Measurements from ENCODE around the gene TRAPPC12. TPM values are rescaled to one million over a fixed set of nuclear protein-coding genes. Genes with fewer than 3 reads are reported as not detected.

The TRAPPC12 gene
- total RNA-seq, 1 experiment from 2014 or later: 52.9 TPM

DNA sequence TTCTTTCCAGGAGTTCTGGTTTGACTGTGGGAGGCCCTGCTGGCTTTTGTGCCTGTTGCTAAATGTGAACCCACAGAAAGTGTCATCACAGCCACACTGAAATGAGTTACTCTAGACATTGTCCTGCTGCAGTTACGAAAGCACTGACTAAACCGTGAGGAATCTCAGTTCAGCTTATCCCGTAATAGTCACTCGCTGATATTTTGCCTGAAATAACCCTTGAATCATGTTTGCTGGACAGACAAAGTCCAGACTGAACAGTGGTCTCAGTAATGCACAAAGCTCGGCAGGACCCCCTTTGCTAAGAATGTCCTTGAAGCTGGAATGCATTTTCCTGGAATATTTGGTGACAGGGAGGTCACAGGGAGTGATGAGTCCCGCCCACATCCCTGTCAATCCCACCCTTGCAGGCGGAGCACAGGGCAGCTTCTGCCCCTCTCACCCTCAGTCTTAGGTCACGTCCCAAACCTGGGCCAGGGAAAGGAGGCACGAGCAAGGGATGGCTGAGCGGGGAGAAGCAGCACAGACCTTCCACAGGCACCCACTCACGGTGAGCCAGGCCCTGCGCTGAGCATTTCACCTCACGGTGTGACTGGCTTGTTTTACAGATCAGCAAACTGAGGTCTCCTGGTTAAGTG, 86.5 kb downstream of the TRAPPC12 start:
- H3K27me3 ChIP-seq: no peaks in the 10 kb centered on the region
- no peak for DNase-seq
- H3K4me3 ChIP-seq: no peak overlapping the region
- H3K9me3 ChIP-seq (replicated peaks): no peaks in the 10 kb centered on the region
- H3K36me3 ChIP-seq: no peaks in the 10 kb centered on the region
- H3K4me1 ChIP-seq: peaks cover 12% of the 10 kb centered on the region
- no peak overlapping the region for H3K27ac ChIP-seq

GRCh38 chr2:3466482-3466863, 87.0 kb downstream of the TRAPPC12 start:
- no peaks in the 10 kb centered on the region for H3K36me3 ChIP-seq

GRCh38 chr2:3466966-3467365, 87.5 kb downstream of the TRAPPC12 start:
- H3K27ac ChIP-seq: no peak overlapping the region
- no peaks in the 10 kb centered on the region for H3K9me3 ChIP-seq (replicated peaks)
- DNase-seq: no peak
- no peaks in the 10 kb centered on the region for H3K36me3 ChIP-seq
- no peaks in the 10 kb centered on the region for H3K27me3 ChIP-seq
- no peak overlapping the region for H3K4me3 ChIP-seq
- peaks cover 21% of the 10 kb centered on the region for H3K4me1 ChIP-seq

More at GRCh38 chr2:3466482-3466863, 87.0 kb downstream of the TRAPPC12 start:
- Histone ChIP-seq H3K27ac (no peak overlapping the region), H3K27me3 (no peaks in the 10 kb centered on the region), H3K9me3 (replicated peaks) (no peaks in the 10 kb centered on the region), H3K4me3 (no peak overlapping the region), H3K4me1 (peaks cover 17% of the 10 kb centered on the region)
- DNase-seq: no peak

GRCh38 chr2:3467654-3468053, 88.2 kb downstream of the TRAPPC12 start:
- Histone ChIP-seq H3K36me3 (no peaks in the 10 kb centered on the region), H3K9me3 (replicated peaks) (no peaks in the 10 kb centered on the region)

DNA sequence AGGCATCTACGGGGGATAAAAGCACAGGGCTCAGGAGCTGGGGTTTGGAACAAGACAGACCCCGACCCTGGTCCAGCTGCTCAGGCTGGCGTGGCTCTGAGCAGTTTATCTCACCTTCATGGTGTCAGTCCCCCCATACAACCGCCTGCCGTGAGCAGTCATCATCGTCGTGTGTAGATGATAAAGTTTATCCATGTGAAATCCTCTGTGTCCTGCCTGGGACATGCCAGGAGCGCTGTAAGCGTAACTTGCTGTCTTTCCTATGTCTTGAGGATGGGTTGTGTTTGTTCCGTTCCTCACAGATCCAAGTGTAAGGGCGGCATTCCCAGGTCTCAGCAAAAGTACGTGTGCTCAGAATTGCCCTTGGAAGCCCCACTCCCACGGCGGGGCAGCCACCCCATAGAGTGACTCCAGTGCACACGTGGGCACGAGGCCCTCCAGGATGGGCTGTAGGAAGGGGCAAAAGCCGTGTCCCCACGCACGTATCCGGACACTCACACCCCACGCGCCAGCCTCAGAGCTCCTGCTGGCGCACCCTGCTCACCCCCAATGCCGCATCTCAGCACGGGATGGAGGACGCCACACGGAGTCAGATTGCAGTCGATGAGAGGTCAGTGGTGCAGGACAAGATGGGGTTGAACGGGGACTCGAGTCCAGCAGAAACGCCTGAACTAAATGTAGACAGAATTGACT, 88.9 kb downstream of the TRAPPC12 start:
- Histone ChIP-seq H3K9me3 (replicated peaks) (no peaks in the 10 kb centered on the region), H3K36me3 (no peaks in the 10 kb centered on the region), H3K4me1 (peaks cover 21% of the 10 kb centered on the region), H3K27me3 (no peaks in the 10 kb centered on the region), H3K4me3 (no peak overlapping the region), H3K27ac (no peak overlapping the region)
- no peak for DNase-seq

More at GRCh38 chr2:3467654-3468053, 88.2 kb downstream of the TRAPPC12 start:
- H3K4me1 ChIP-seq: peaks cover 21% of the 10 kb centered on the region
- no peak overlapping the region for H3K4me3 ChIP-seq
- no peaks in the 10 kb centered on the region for H3K27me3 ChIP-seq
- no peak overlapping the region for H3K27ac ChIP-seq
- no peak for DNase-seq

DNA sequence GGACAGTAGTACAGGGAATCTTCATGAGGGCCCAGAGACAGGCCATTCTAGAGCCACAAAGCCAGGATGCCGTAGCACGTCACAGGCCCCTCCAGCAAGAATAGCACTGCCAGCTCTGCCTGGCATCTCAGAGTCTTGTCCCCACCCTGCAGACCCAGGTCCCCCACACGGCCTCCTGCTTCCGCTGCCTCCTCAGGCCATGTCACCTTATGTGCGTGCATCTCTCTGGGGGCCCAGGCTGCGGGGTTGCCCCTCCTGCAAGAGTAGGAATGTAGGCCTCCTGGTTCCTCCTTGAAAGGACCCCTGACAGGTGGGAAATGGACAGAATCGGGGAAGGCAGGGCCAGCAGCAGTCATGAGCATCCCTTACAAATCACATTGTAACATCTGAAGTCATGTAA, 90.0 kb downstream of the TRAPPC12 start:
- no peaks in the 10 kb centered on the region for H3K36me3 ChIP-seq
- H3K4me1 ChIP-seq: peaks cover 21% of the 10 kb centered on the region
- no peak for DNase-seq
- H3K27me3 ChIP-seq: no peaks in the 10 kb centered on the region
- no peak overlapping the region for H3K4me3 ChIP-seq
- H3K27ac ChIP-seq: no peak overlapping the region
- no peaks in the 10 kb centered on the region for H3K9me3 ChIP-seq (replicated peaks)

GRCh38 chr2:3470166-3470651, 90.7 kb downstream of the TRAPPC12 start:
- Histone ChIP-seq H3K27ac (peak overlapping the region; percentile 47), H3K36me3 (no peaks in the 10 kb centered on the region), H3K27me3 (no peaks in the 10 kb centered on the region), H3K9me3 (replicated peaks) (no peaks in the 10 kb centered on the region), H3K4me1 (peaks cover 21% of the 10 kb centered on the region), H3K4me3 (no peak overlapping the region)
- DNase-seq: no peak

GRCh38 chr2:3470856-3471737, 91.6 kb downstream of the TRAPPC12 start:
- no peak overlapping the region for H3K4me3 ChIP-seq
- peak overlapping the region; percentile 47 for H3K27ac ChIP-seq
- no peaks in the 10 kb centered on the region for H3K36me3 ChIP-seq
- H3K27me3 ChIP-seq: no peaks in the 10 kb centered on the region
- DNase-seq: peak; percentile 50 to 67
- H3K4me1 ChIP-seq: peaks cover 22% of the 10 kb centered on the region
- no peaks in the 10 kb centered on the region for H3K9me3 ChIP-seq (replicated peaks)

- Histone ChIP-seq H3K36me3 (no peaks in the 10 kb centered on the region; the same call in 1 of the 2 replicates), H3K27me3 (no peaks in the 10 kb centered on the region), H3K4me3 (no peak overlapping the region), H3K4me1 (peaks cover 29% of the 10 kb centered on the region), H3K9me3 (replicated peaks) (no peaks in the 10 kb centered on the region), H3K27ac (no peak overlapping the region)
- DNase-seq: no peak
Observed at GRCh38 chr2:3472296-3472695, 92.8 kb downstream of the TRAPPC12 start.

GRCh38 chr2:3472966-3473365, 93.5 kb downstream of the TRAPPC12 start:
- H3K4me3 ChIP-seq: no peak overlapping the region
- H3K4me1 ChIP-seq: peaks cover 29% of the 10 kb centered on the region
- no peak overlapping the region for H3K27ac ChIP-seq
- no peak for DNase-seq
- peaks cover 2% of the 10 kb centered on the region; the same call in 1 of the 2 replicates for H3K36me3 ChIP-seq
- H3K9me3 ChIP-seq (replicated peaks): no peaks in the 10 kb centered on the region
- H3K27me3 ChIP-seq: no peaks in the 10 kb centered on the region

GRCh38 chr2:3475771-3476170, 96.3 kb downstream of the TRAPPC12 start:
- Histone ChIP-seq H3K36me3 (peaks cover 5% of the 10 kb centered on the region), H3K4me3 (no peak overlapping the region), H3K27me3 (no peaks in the 10 kb centered on the region), H3K27ac (no peak overlapping the region), H3K9me3 (replicated peaks) (no peaks in the 10 kb centered on the region), H3K4me1 (peaks cover 19% of the 10 kb centered on the region)
- no peak for DNase-seq

DNA sequence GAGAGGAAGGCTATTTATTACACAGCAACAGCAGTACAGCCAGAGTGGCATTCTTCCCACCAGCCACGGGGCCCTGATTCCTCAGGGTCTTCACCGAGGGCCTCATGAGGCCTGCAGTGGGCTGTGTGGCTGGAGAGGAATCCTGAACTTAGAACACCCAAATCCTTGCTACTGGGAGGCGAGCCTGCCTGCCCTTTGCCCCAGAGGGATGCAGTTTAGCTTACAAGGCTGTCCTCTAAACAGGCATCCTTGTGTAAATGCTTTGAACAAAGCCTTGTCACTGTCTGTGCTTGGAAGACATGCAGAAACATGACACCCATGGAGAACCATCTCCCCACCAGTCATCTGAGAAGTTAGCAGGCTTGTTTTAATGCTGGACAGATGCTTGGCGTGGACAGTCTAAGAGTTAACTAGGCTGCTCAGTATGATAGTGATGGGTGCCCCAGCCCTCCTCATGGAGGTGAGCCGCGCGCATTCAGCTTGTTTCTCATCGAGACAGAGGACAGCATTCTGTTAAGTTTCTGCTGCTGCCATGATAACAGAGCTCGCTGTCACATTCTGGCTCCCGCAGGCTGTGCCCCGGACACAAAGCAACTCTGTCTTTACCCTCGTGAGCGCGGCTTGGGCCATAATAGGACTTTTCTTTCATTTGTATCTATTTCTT, 97.0 kb downstream of the TRAPPC12 start:
- Histone ChIP-seq H3K4me1 (peaks cover 12% of the 10 kb centered on the region), H3K9me3 (replicated peaks) (no peaks in the 10 kb centered on the region), H3K36me3 (peaks cover 5% of the 10 kb centered on the region), H3K4me3 (no peak overlapping the region), H3K27me3 (no peaks in the 10 kb centered on the region), H3K27ac (no peak overlapping the region)
- DNase-seq: peak in 1 of 2 experiments; percentile 68

- no peaks in the 10 kb centered on the region for H3K9me3 ChIP-seq (replicated peaks)
- H3K4me3 ChIP-seq: no peak overlapping the region
- DNase-seq: no peak
- H3K27ac ChIP-seq: no peak overlapping the region
- H3K4me1 ChIP-seq: peaks cover 8% of the 10 kb centered on the region
- peaks cover 5% of the 10 kb centered on the region for H3K36me3 ChIP-seq
- H3K27me3 ChIP-seq: no peaks in the 10 kb centered on the region
Observed at GRCh38 chr2:3476985-3477327, 97.5 kb downstream of the TRAPPC12 start.

- Histone ChIP-seq H3K27me3 (no peaks in the 10 kb centered on the region), H3K27ac (no peak overlapping the region), H3K4me3 (no peak overlapping the region), H3K36me3 (peaks cover 5% of the 10 kb centered on the region), H3K4me1 (peaks cover 8% of the 10 kb centered on the region), H3K9me3 (replicated peaks) (no peaks in the 10 kb centered on the region)
- DNase-seq: no peak
Observed at GRCh38 chr2:3478846-3479385, 99.4 kb downstream of the TRAPPC12 start.
